DOHH2 (cell line): ENCODE results near the gene NENF.

Experiments used
- H3F3A ChIP-seq: fragments of 200-600 bp; sonication (generic), shearing (Covaris generic); 2 replicates; pipeline ENCODE4 v1.6.0; 2016; ENCODE audit warnings: antibody characterized with exemption, mild to moderate bottlenecking; ENCODE audit not compliant: control insufficient read depth, insufficient read depth
- H3K27ac ChIP-seq: fragments of 200-600 bp; sonication (generic); 2 replicates; pipeline ENCODE4 v1.5.1; 2014; ENCODE audit warnings: low read depth, mild to moderate bottlenecking, low read length, moderate library complexity
- H3K27me3 ChIP-seq: fragments of 200-600 bp; sonication (generic); 2 replicates; pipeline ENCODE4 v1.6.1; 2014; ENCODE audit warnings: mild to moderate bottlenecking, low read length, mixed read lengths; ENCODE audit not compliant: control insufficient read depth
- H3K36me3 ChIP-seq: fragments of 200-600 bp; sonication (generic); 2 replicates; pipeline ENCODE4 v1.6.1; 2014; ENCODE audit warnings: mild to moderate bottlenecking, low read length, moderate library complexity, mixed read lengths; ENCODE audit not compliant: control insufficient read depth
- H3K4me1 ChIP-seq: fragments of 200-600 bp; sonication (generic); 2 replicates; pipeline ENCODE4 v1.6.1; 2014; ENCODE audit warnings: mild to moderate bottlenecking, low read length, mixed read lengths; ENCODE audit not compliant: control insufficient read depth
- H3K4me2 ChIP-seq: fragments of 200-600 bp; sonication (generic); 2 replicates; pipeline ENCODE4 v1.6.0; 2014; ENCODE audit warnings: mild to moderate bottlenecking, low read length, moderate library complexity
- H3K4me3 ChIP-seq: fragments of 200-600 bp; sonication (generic); 2 replicates; pipeline ENCODE4 v1.5.1; 2014; ENCODE audit warnings: mild to moderate bottlenecking, low read length, mixed read lengths
- H3K79me2 ChIP-seq: fragments of 200-600 bp; sonication (generic); 2 replicates; pipeline ENCODE4 v1.6.1; 2014; ENCODE audit warnings: mild to moderate bottlenecking, low read length, mixed read lengths; ENCODE audit not compliant: control insufficient read depth
- H3K9me2 ChIP-seq: fragments of 200-600 bp; sonication (generic); replicated peaks from 2 replicates; pipeline ENCODE4 v1.6.1; 2014; ENCODE audit warnings: mild to moderate bottlenecking, low read length, mixed read lengths; ENCODE audit not compliant: control insufficient read depth
- H3K9me3 ChIP-seq: fragments of 200-600 bp; sonication (generic); 2 replicates; pipeline ENCODE4 v1.6.1; 2014; ENCODE audit warnings: antibody characterized with exemption, low read length, mixed read lengths; ENCODE audit not compliant: control insufficient read depth, insufficient read depth
- H4K20me1 ChIP-seq: fragments of 200-600 bp; sonication (generic); 2 replicates; pipeline ENCODE4 v1.6.0; 2014; ENCODE audit warnings: low read depth, mild to moderate bottlenecking, antibody characterized with exemption, low read length, moderate library complexity; ENCODE audit not compliant: control insufficient read depth, insufficient read depth
- CTCF ChIP-seq: fragments of 200-600 bp; sonication (generic); IDR thresholded peaks from one replicate; pipeline ENCODE4 v1.5.1; 2014; ENCODE audit warnings: antibody characterized with exemption, mild to moderate bottlenecking, low read depth, low read length; ENCODE audit not compliant: poor library complexity, severe bottlenecking
- EZH2phosphoT487 ChIP-seq: fragments of 200-600 bp; sonication (generic); IDR thresholded peaks from 2 replicates; pipeline ENCODE4 v1.6.1; 2017; ENCODE audit warnings: borderline replicate concordance, mild to moderate bottlenecking, antibody characterized with exemption, low read length, moderate library complexity, mixed read lengths

Gene NENF

DNA sequence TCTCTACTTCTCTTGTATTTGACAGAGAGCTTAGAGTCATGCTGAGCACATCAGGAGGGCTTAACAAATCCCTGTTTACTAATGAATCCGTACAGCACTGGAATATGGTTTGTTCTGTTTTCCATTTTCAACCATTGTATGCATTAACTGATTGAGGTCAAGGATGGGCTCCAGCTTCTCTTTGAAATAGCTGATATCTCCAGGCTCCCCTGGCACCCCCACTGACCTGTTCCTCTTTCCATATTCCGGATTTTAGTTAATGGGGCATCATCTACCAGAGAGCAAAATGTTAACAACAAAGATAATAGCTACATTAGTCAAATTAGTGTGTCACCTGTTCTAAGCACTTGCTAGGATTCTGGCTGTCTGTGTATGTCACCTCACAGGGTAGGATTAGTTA is 57.6 kb downstream of the NENF start:
- no peaks in the 10 kb centered on the region for H4K20me1 ChIP-seq
- H3K4me2 ChIP-seq, result no peak overlapping the region
- peaks cover 7% of the 10 kb centered on the region for H3K4me1 ChIP-seq
- H3F3A ChIP-seq, result no peaks in the 10 kb centered on the region
- H3K27ac ChIP-seq, result no peak overlapping the region
- no peaks in the 10 kb centered on the region for H3K27me3 ChIP-seq
- no peak overlapping the region for H3K4me3 ChIP-seq
- TF ChIP-seq CTCF (no peak), EZH2phosphoT487 (no peak)
- H3K9me3 ChIP-seq, result no peaks in the 10 kb centered on the region
- H3K36me3 ChIP-seq, result no peaks in the 10 kb centered on the region
- H3K9me2 ChIP-seq, result no peaks in the 10 kb centered on the region
- H3K79me2 ChIP-seq, result no peaks in the 10 kb centered on the region

DNA sequence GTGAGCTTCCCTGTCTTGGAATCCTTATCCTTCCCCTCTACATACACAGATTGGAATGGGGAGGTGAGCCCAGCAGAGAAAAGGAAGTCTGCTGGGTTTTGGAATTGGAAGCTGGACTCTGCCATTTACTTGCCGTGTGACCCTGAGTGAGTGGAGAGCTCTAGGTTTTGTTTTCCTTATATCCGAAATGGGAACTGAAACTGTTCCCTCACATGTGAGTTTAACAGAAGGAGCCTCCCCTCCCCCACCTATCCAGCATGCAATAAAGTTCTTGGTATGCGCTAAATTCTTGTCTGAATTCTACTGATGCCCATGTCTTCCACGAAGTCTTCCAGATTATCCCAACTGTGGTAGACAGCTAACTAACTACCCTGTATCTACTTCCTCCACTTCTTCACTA is 58.7 kb downstream of the NENF start:
- Histone ChIP-seq H3K4me1 (peaks cover 7% of the 10 kb centered on the region), H4K20me1 (no peaks in the 10 kb centered on the region), H3F3A (no peaks in the 10 kb centered on the region), H3K9me2 (no peaks in the 10 kb centered on the region), H3K9me3 (no peaks in the 10 kb centered on the region), H3K79me2 (no peaks in the 10 kb centered on the region), H3K36me3 (no peaks in the 10 kb centered on the region), H3K27ac (no peak overlapping the region), H3K4me2 (no peak overlapping the region), H3K4me3 (no peak overlapping the region), H3K27me3 (peaks cover 5% of the 10 kb centered on the region; the same call in 1 of the 2 replicates)
- TF ChIP-seq EZH2phosphoT487, result no peak
- TF ChIP-seq CTCF, result no peak
